GM12878 (cell line): ENCODE data around the gene CTSW. TPM values are rescaled to one million over a fixed set of nuclear protein-coding genes. Genes with fewer than 3 reads are reported as not detected.

ENCODE experiments used
- ATAC-seq: fragments of 200-7000 bp; cut with Tn5 transposase; 3 replicates; pipeline ENCODE4 v1.9.1; 2020; ENCODE audit warnings: mild to moderate bottlenecking, moderate library complexity
- BruUV-seq: library from RNA; stranded (reverse); fragments of 400-500 nt; replicated peaks from 2 replicates; lab custom pipeline; 2021; lab: Mats Ljungman, UMichigan
- CTCF ChIA-PET: fragments of 300-600 bp; sonication (Branson Sonifier 250); formaldehyde crosslinking; extraction: SDS; loops from one replicate; lab custom pipeline; 2021; ENCODE audit warnings: inconsistent platforms; lab: Yijun Ruan, JAX
- POLR2A ChIA-PET: fragments of 350-600 bp; formaldehyde crosslinking; extraction: SDS; loops from one replicate; lab custom pipeline; 2021; ENCODE audit warnings: inconsistent platforms; lab: Charles Lee
- RAD21 ChIA-PET: fragments of 300-600 bp; sonication (Branson Sonifier 250); formaldehyde crosslinking; loops from one replicate; lab custom pipeline; 2023; ENCODE audit warnings: antibody characterized with exemption; ENCODE audit not compliant: unreplicated experiment; lab: Charles Lee
- SMC1A ChIA-PET: fragments of 300-600 bp; sonication (Branson Sonifier 250); formaldehyde crosslinking; loops from one replicate; lab custom pipeline; 2023; ENCODE audit not compliant: unreplicated experiment, uncharacterized antibody; lab: Charles Lee
- DNase-seq: peaks from one replicate; pipeline ENCODE4 v3.0.0-alpha.2; 2011; ENCODE audit warnings: low read depth, low spot score
- FAIRE-seq: peaks from 3 replicates; lab custom pipeline; 2011; peaks lifted over from hg19 to GRCh38; lab: Jason Lieb, UNC
- H2AFZ ChIP-seq: 2 replicates; pipeline ENCODE4 v1.6.0; 2011; ENCODE audit warnings: low read depth, low read length, control low read depth; ENCODE audit not compliant: control insufficient read depth
- H3K27ac ChIP-seq: 2 replicates; pipeline ENCODE4 v1.5.1; 2011; ENCODE audit warnings: control low read depth; ENCODE audit not compliant: control insufficient read depth, insufficient read depth
- H3K27me3 ChIP-seq, 2 experiments: replicated peaks in 1 of 2; 2 replicates each; pipeline versions ENCODE4 v1.6.0 to v1.6.1; 2011; ENCODE audit warnings: low read length in 1 of 2; ENCODE audit not compliant: control insufficient read depth in 2 of 2, insufficient read depth in 2 of 2
- H3K36me3 ChIP-seq, 2 experiments: 2 replicates each; pipeline ENCODE4 v1.5.1; 2011; ENCODE audit warnings: low read length in 1 of 2; ENCODE audit not compliant: control insufficient read depth in 2 of 2, insufficient read depth in 2 of 2
- H3K4me1 ChIP-seq: 2 replicates; pipeline ENCODE4 v1.6.1; 2011; ENCODE audit warnings: mild to moderate bottlenecking, low read length, moderate library complexity, mixed read lengths; ENCODE audit not compliant: control insufficient read depth, insufficient read depth
- H3K4me2 ChIP-seq: 2 replicates; pipeline ENCODE4 v1.6.0; 2011; ENCODE audit warnings: control low read depth; ENCODE audit not compliant: control insufficient read depth, insufficient read depth
- H3K4me3 ChIP-seq: fragments of 200-600 bp; sonication (generic); 2 replicates; pipeline ENCODE4 v1.5.1; 2016
- H3K79me2 ChIP-seq: 2 replicates; pipeline ENCODE4 v1.6.0; 2011; ENCODE audit warnings: low read length; ENCODE audit not compliant: control insufficient read depth, insufficient read depth
- H3K9ac ChIP-seq: 2 replicates; pipeline ENCODE4 v1.8.0; 2011; ENCODE audit warnings: low read length, control low read depth, mixed read lengths; ENCODE audit not compliant: control insufficient read depth, insufficient read depth
- H3K9me3 ChIP-seq: replicated peaks from 3 replicates; pipeline ENCODE4 v1.5.1; 2011; ENCODE audit warnings: mild to moderate bottlenecking, low read length; ENCODE audit not compliant: control insufficient read depth, insufficient read depth
- H4K20me1 ChIP-seq: 2 replicates; pipeline ENCODE4 v1.6.0; 2011; ENCODE audit not compliant: control insufficient read depth, insufficient read depth
- BRCA1 ChIP-seq: IDR thresholded peaks from 2 replicates; pipeline ENCODE4 v1.6.1; 2011; ENCODE audit warnings: low read depth, low read length, improper control_type of control experiment
- HDGF ChIP-seq: fragments of 450-650 bp; IDR thresholded peaks from 2 replicates; pipeline ENCODE4 v1.6.1; 2016; ENCODE audit warnings: antibody characterized with exemption
- POLR2A ChIP-seq: IDR thresholded peaks from 2 replicates; pipeline ENCODE4 v1.6.1; 2011; ENCODE audit warnings: low read depth, mild to moderate bottlenecking, low read length
- RAD21 ChIP-seq: IDR thresholded peaks from 2 replicates; pipeline ENCODE4 v1.6.1; 2011; ENCODE audit warnings: mild to moderate bottlenecking, low read depth, low read length, moderate library complexity; ENCODE audit not compliant: insufficient read depth
- SMARCA5 ChIP-seq: fragments of 450-650 bp; IDR thresholded peaks from 2 replicates; pipeline ENCODE4 v1.6.1; 2017; ENCODE audit warnings: mild to moderate bottlenecking
- WGBS: methylation state at CpG from one replicate; pipeline ENCODE4 v1.1.6; 2016; ENCODE audit warnings: low lambda C conversion rate; ENCODE audit not compliant: insufficient replicate concordance, insufficient coverage; ENCODE audit errors: missing lambda C conversion rate; 5-methylcytosine and 5-hydroxymethylcytosine counted together
- in situ Hi-C: fragments of 300-500 bp; cut with MboI; formaldehyde crosslinking; loops from 9 replicates; pipeline ENCODE4 v1.14.3; 2018; ENCODE audit warnings: mixed read lengths
- intact Hi-C: fragments of 100-400 bp; cut with micrococcal nuclease; formaldehyde crosslinking; loops from one replicate; pipeline ENCODE4 v1.14.2; 2022; ENCODE audit not compliant: unreplicated experiment
- polyA plus RNA-seq, 11 experiments: library from polyadenylated mRNA; depleted of rRNA in 4 of 11; unstranded in 6 of 11; stranded (reverse) in 5 of 11; fragments of >200 nt; fragmentation: Nextera tagmentation in 4 of 11; fragmentation: Illumina TruSeq in 1 of 11; extraction: Ambion mirVana in 4 of 11; extraction: Trizol in 1 of 11; gene quantifications; 1 replicate in 1 of 11; 2 replicates in 10 of 11; pipeline versions ENCODE4 v1.2.1 to v1.2.3, GENCODE V29; 2011 to 2016; ENCODE audit warnings: inconsistent platforms in 2 of 11, missing spikeins in 2 of 11, low read depth in 1 of 11
- total RNA-seq, 4 experiments: library from RNA; depleted of rRNA in 3 of 4; stranded (reverse); fragments of >200 nt in 3 of 4; fragmentation: Illumina TruSeq in 1 of 4; extraction: Trizol in 1 of 4; gene quantifications; 2 replicates each; pipeline versions ENCODE4 v1.2.1 to v1.2.3, GENCODE V29; 2013 to 2021
- TF ChIP-seq, protein P1 (sequence below): fragments of 450-650 bp; IDR thresholded peaks from 2 replicates; pipeline ENCODE4 v1.6.1; 2018; ENCODE audit warnings: borderline replicate concordance, mild to moderate bottlenecking; ENCODE audit not compliant: partially characterized antibody

The CTSW gene
- total and polyA plus RNA-seq, 10 of the 15 experiments (the other 5 are each of a cell fraction or from before 2014, with no cell fraction given), result 0.53 to 12.0 (median 1.7) TPM

DNA sequence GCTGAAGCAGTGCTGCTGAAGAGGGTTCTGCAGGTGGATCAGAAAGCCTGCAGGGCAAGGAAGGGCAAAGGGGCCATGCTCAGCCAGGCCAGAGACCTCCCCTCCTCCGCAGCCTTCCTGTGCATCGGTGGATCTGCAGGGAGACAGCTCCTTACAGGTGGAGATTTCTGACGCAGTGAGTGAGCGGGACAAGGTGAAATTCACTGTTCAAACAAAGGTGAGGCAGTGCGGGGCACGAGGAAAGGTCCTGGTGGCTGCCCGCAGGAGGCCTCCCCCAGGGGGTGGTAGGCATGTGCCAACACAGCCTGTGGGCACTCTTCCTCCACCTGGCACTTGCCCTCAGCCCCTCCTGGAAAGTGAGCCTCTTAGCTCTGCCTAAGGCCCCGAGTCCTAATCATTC lies 30.3 kb upstream of the CTSW start (continued):
- TF ChIP-seq BRCA1 (no peak), HDGF (no peak), RAD21 (no peak)
- TF ChIP-seq, protein P1, sequence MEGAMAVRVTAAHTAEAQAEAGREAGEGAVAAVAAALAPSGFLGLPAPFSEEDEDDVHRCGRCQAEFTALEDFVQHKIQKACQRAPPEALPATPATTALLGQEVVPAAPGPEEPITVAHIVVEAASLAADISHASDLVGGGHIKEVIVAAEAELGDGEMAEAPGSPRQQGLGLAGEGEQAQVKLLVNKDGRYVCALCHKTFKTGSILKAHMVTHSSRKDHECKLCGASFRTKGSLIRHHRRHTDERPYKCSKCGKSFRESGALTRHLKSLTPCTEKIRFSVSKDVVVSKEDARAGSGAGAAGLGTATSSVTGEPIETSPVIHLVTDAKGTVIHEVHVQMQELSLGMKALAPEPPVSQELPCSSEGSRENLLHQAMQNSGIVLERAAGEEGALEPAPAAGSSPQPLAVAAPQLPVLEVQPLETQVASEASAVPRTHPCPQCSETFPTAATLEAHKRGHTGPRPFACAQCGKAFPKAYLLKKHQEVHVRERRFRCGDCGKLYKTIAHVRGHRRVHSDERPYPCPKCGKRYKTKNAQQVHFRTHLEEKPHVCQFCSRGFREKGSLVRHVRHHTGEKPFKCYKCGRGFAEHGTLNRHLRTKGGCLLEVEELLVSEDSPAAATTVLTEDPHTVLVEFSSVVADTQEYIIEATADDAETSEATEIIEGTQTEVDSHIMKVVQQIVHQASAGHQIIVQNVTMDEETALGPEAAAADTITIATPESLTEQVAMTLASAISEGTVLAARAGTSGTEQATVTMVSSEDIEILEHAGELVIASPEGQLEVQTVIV, result no peak

DNA sequence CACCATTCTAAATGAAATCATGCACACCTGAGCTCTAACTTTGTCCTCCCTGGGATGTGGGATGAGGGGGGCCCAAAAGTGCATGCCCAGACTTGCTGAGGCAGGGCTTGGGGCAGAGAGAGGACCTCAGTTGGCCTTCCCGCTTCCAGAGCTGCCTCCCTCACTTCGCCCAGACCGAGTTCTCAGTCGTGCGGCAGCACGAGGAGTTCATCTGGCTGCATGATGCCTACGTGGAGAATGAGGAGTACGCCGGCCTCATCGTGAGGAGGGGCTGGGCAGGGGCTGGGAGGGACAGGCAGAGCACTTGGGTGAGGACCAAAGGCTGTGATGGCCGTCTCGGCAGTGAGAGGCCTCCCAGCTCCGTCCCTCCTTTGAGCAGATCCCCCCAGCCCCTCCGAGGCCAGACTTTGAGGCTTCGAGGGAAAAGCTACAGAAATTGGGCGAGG lies 29.8 kb upstream of the CTSW start:
- Histone ChIP-seq H3K27me3 (no peaks in the 10 kb centered on the region), H3K4me1 (no peaks in the 10 kb centered on the region), H3K9me3 (peaks cover 2% of the 10 kb centered on the region; the same call in 2 of the 3 replicates), H3K36me3 (peaks cover 22 to 26% of the 10 kb centered on the region in 2 experiments; a peak in 3 of 4 replicates), H3K4me3 (no peak overlapping the region), H3K79me2 (peaks cover 9% of the 10 kb centered on the region), H4K20me1 (peaks cover 13% of the 10 kb centered on the region; the same call in 1 of the 2 replicates), H3K27ac (no peak overlapping the region), H3K9ac (no peak overlapping the region), H3K4me2 (no peak overlapping the region), H2AFZ (no peak overlapping the region)
- intact Hi-C loops (no loop called here), in situ Hi-C loops (loop anchor here (25.0 kb wide), 1 partner anchor 1612 kb away; the partner anchor contains the start of genes DNAJC4, FKBP2, NUDT22 and PPP1R14B)
- ATAC-seq (no peak), DNase-seq (no peak), FAIRE-seq (no peak)
- SMC1A ChIA-PET, result interaction anchor here (1.2 kb wide), 1 partner anchor 17 kb away, joined by 3 read pairs; the partner anchor contains the start of gene SNX32
- TF ChIP-seq POLR2A, result peak; percentile 23; the same call in 1 of the 2 replicates
- no peak for TF ChIP-seq SMARCA5
- CTCF ChIA-PET, result interaction anchor here (0.7 to 3.8 kb wide), 4 partner anchors 10 to 48 kb away, joined by 3 to 17 read pairs (median 4); no protein-coding TSS in a partner anchor
- no TSS peak for BruUV-seq
- RAD21 ChIA-PET, result no interaction called here
- WGBS, result 78% methylated on average over 16 of the region's 16 CpGs
- POLR2A ChIA-PET, result interaction anchor here (0.7 kb wide), 1 partner anchor 12 kb away, joined by 3 read pairs; no protein-coding TSS in a partner anchor
